MM.1S (cell line): Measurements from ENCODE around the gene NCOA3.

Experiments
- EZH2 ChIP-seq: fragments of 300-600 bp; sonication (generic); optimal IDR thresholded peaks from 2 replicates; pipeline ENCODE3; 2017; ENCODE audit warnings: low read depth, mild to moderate bottlenecking, antibody characterized with exemption, low read length, mixed read lengths
- EZH2phosphoT487 ChIP-seq: fragments of 300-600 bp; sonication (generic); IDR thresholded peaks from 2 replicates; pipeline ENCODE4 v1.6.1; 2018; ENCODE audit warnings: antibody characterized with exemption, low read length
- TF ChIP-seq, protein P1 (sequence below): fragments of 300-600 bp; sonication (generic); IDR thresholded peaks from 2 replicates; pipeline ENCODE4 v1.5.1; 2016; ENCODE audit warnings: antibody characterized with exemption, low read length, mixed read lengths

DNA sequence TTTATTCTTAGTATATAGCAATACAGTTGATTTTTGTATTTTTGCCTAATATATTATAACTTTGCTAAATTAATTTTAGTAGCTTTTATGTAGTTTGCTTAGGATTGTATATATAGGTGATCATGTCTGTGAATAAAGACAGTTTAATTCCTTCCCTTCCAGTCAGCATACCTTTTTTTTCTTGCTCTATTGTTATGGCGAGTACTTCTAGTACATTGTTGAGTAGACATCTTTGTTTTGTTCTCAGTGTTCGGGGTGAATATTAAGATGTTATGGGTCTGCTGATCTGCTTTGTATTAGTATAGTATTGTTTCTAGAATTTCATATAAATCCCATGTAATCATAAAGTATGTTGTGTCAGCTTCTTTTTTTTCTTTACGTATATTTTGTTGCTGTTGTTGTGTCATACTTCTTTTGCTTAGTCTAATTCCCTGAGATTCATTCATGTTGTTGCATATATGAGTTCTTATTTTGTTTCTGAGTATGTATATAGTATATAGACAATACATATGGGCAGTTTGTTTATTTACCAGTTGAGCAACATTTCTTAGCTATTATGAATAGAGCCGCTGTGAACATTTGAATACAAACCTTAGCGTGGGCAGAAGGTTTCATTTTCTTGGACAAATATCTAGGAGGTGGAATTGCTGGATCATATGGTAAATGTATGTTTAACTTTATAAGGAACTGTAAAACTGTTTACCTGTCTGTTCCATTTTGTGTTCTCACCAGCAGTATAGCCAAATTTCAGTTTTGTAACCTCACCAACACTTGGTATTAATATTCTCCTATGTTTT is 25.5 kb downstream of the NCOA3 start:
- TF ChIP-seq EZH2 = no peak
- TF ChIP-seq, protein P1, sequence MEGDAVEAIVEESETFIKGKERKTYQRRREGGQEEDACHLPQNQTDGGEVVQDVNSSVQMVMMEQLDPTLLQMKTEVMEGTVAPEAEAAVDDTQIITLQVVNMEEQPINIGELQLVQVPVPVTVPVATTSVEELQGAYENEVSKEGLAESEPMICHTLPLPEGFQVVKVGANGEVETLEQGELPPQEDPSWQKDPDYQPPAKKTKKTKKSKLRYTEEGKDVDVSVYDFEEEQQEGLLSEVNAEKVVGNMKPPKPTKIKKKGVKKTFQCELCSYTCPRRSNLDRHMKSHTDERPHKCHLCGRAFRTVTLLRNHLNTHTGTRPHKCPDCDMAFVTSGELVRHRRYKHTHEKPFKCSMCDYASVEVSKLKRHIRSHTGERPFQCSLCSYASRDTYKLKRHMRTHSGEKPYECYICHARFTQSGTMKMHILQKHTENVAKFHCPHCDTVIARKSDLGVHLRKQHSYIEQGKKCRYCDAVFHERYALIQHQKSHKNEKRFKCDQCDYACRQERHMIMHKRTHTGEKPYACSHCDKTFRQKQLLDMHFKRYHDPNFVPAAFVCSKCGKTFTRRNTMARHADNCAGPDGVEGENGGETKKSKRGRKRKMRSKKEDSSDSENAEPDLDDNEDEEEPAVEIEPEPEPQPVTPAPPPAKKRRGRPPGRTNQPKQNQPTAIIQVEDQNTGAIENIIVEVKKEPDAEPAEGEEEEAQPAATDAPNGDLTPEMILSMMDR = no peak
- TF ChIP-seq EZH2phosphoT487 = no peak
